ENCODE measurements around the gene SGMS1.

SGMS1 gene

GRCh38 chr10:50299948-50300669 is 323.6 kb downstream of the SGMS1 start:
- in situ Hi-C loops (cut with HindIII; ENCODE audit: low pct_ligation_motif_present, low sequenced_read_pairs) = no loop called here
- no peaks in the 10 kb centered on the region for H3K27me3 ChIP-seq (replicated peaks)
- no peak for DNase-seq
- H3K4me3 ChIP-seq (ENCODE audit: low read depth, low read length) = no peak overlapping the region
- H3K36me3 ChIP-seq (replicated peaks) = no peaks in the 10 kb centered on the region
- H3K27ac ChIP-seq = no peak overlapping the region
- no peak for TF ChIP-seq CTCF (IDR thresholded peaks at IDR 0.05; ENCODE audit: low read depth, low read length, missing control alignments)

- DNase-seq = no peak
- in situ Hi-C loops (cut with HindIII; ENCODE audit: low pct_ligation_motif_present, low sequenced_read_pairs) = no loop called here
- no peak for TF ChIP-seq CTCF (IDR thresholded peaks at IDR 0.05; ENCODE audit: low read depth, low read length, missing control alignments)
Observed at GRCh38 chr10:50295367-50295766, 328.4 kb downstream of the SGMS1 start.

GRCh38 chr10:50294582-50294981 is 329.2 kb downstream of the SGMS1 start:
- Histone ChIP-seq H3K27me3 (replicated peaks) (no peaks in the 10 kb centered on the region), H3K27ac (no peak overlapping the region), H3K36me3 (replicated peaks) (no peaks in the 10 kb centered on the region), H3K4me3 (ENCODE audit: low read depth, low read length) (no peak overlapping the region)
- in situ Hi-C loops (cut with HindIII; ENCODE audit: low pct_ligation_motif_present, low sequenced_read_pairs) = no loop called here
- TF ChIP-seq CTCF (IDR thresholded peaks at IDR 0.05; ENCODE audit: low read depth, low read length, missing control alignments) = no peak
- no peak for DNase-seq

More at GRCh38 chr10:50295367-50295766, 328.4 kb downstream of the SGMS1 start:
- Histone ChIP-seq H3K4me3 (ENCODE audit: low read depth, low read length) (no peak overlapping the region), H3K27me3 (replicated peaks) (no peaks in the 10 kb centered on the region), H3K27ac (no peak overlapping the region), H3K36me3 (replicated peaks) (no peaks in the 10 kb centered on the region)

- TF ChIP-seq CTCF (IDR thresholded peaks at IDR 0.05; ENCODE audit: low read depth, low read length, missing control alignments) = no peak
- Histone ChIP-seq H3K36me3 (replicated peaks) (no peaks in the 10 kb centered on the region), H3K27ac (no peak overlapping the region), H3K27me3 (replicated peaks) (no peaks in the 10 kb centered on the region), H3K4me3 (ENCODE audit: low read depth, low read length) (no peak overlapping the region)
- in situ Hi-C loops (cut with HindIII; ENCODE audit: low pct_ligation_motif_present, low sequenced_read_pairs) = no loop called here
- no peak for DNase-seq
Observed at GRCh38 chr10:50293513-50294313, 330.0 kb downstream of the SGMS1 start.

- H3K27me3 ChIP-seq (replicated peaks) = no peaks in the 10 kb centered on the region
- peak; percentile 56 for TF ChIP-seq CTCF (IDR thresholded peaks at IDR 0.05; ENCODE audit: low read depth, low read length, missing control alignments)
- no peak for DNase-seq
- no peak overlapping the region for H3K27ac ChIP-seq
- H3K4me3 ChIP-seq (ENCODE audit: low read depth, low read length) = no peak overlapping the region
- H3K36me3 ChIP-seq (replicated peaks) = no peaks in the 10 kb centered on the region
- in situ Hi-C loops (cut with HindIII; ENCODE audit: low pct_ligation_motif_present, low sequenced_read_pairs) = no loop called here
Observed at GRCh38 chr10:50291261-50291850, 332.4 kb downstream of the SGMS1 start.

All from brain microvascular endothelial cell (primary cell).